Activated naive CD8-positive, alpha-beta T cell treated with anti-CD3 and anti-CD28 coated beads for 36 hours (primary cell): ENCODE data around the gene CDH23. TPM values are rescaled to one million over a fixed set of nuclear protein-coding genes. Genes with fewer than 3 reads are reported as not detected.

Experiments
- DNase-seq: peaks from one replicate; pipeline ENCODE4 v3.0.0; 2021
- H3K27ac Mint-ChIP-seq: one replicate; pipeline ENCODE4 v1.8.0; 2022; ENCODE audit warnings: mild to moderate bottlenecking, moderate library complexity, mixed read lengths
- H3K27me3 Mint-ChIP-seq: one replicate; pipeline ENCODE4 v1.8.0; 2022; ENCODE audit warnings: mild to moderate bottlenecking, mixed read lengths
- H3K36me3 Mint-ChIP-seq: one replicate; pipeline ENCODE4 v1.8.0; 2021; ENCODE audit warnings: mild to moderate bottlenecking, mixed read lengths
- H3K4me1 Mint-ChIP-seq: one replicate; pipeline ENCODE4 v1.8.0; 2021; ENCODE audit warnings: mixed read lengths
- H3K4me3 Mint-ChIP-seq: one replicate; pipeline ENCODE4 v1.8.0; 2022; ENCODE audit warnings: mild to moderate bottlenecking, moderate library complexity, mixed read lengths
- H3K9me3 Mint-ChIP-seq: one replicate; pipeline ENCODE4 v1.8.0; 2022; ENCODE audit warnings: mixed read lengths
- total RNA-seq, 2 experiments: library from RNA; stranded (reverse); gene quantifications; one replicate each; pipeline ENCODE4 v1.2.3, GENCODE V29; 2021

The CDH23 gene
- total RNA-seq, 2 experiments from 2014 or later: 1.4 TPM

- H3K4me1 Mint-ChIP-seq: peaks cover 16% of the 10 kb centered on the region
- no peak for DNase-seq
- H3K9me3 Mint-ChIP-seq: peaks cover 1% of the 10 kb centered on the region
- H3K36me3 Mint-ChIP-seq: no peaks in the 10 kb centered on the region
- no peak overlapping the region for H3K4me3 Mint-ChIP-seq
- no peak overlapping the region for H3K27ac Mint-ChIP-seq
- H3K27me3 Mint-ChIP-seq: no peaks in the 10 kb centered on the region
These were observed 136.2 kb downstream of the CDH23 start for GRCh38 chr10:71532878-71533277.

GRCh38 chr10:71533936-71534335 is 137.2 kb downstream of the CDH23 start:
- no peaks in the 10 kb centered on the region for H3K27me3 Mint-ChIP-seq
- no peak overlapping the region for H3K4me3 Mint-ChIP-seq
- DNase-seq: no peak
- H3K36me3 Mint-ChIP-seq: no peaks in the 10 kb centered on the region
- no peak overlapping the region for H3K27ac Mint-ChIP-seq
- peaks cover 16% of the 10 kb centered on the region for H3K4me1 Mint-ChIP-seq
- peaks cover 1% of the 10 kb centered on the region for H3K9me3 Mint-ChIP-seq

- Mint-ChIP-seq H3K36me3 (no peaks in the 10 kb centered on the region), H3K9me3 (peaks cover 1% of the 10 kb centered on the region), H3K27me3 (no peaks in the 10 kb centered on the region), H3K27ac (no peak overlapping the region), H3K4me3 (no peak overlapping the region), H3K4me1 (peaks cover 16% of the 10 kb centered on the region)
- DNase-seq: no peak
These were observed 138.0 kb downstream of the CDH23 start for GRCh38 chr10:71534568-71535194.

DNA sequence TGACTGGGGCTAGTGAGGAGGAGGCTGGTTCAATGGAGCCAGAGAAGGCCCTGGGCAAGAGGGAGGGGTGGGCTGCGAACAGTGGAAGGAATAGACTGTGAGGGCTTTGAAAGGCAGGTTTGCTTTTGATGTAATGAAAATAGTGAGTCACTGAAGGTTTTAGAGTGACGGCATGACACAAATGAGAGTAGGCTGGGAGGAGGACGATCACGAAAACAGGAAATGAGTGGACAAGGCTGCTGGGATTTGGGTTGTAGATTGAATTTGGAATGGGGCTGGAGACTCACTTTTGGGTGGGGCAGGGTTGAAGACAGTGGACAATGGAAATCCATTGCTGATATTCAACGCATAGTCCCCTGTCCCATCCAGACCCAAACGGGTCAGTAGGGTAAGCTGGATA is 139.6 kb downstream of the CDH23 start:
- no peak overlapping the region for H3K4me3 Mint-ChIP-seq
- no peak for DNase-seq
- H3K36me3 Mint-ChIP-seq: no peaks in the 10 kb centered on the region
- peaks cover 1% of the 10 kb centered on the region for H3K9me3 Mint-ChIP-seq
- peak overlapping the region; percentile 10 for H3K27ac Mint-ChIP-seq
- no peaks in the 10 kb centered on the region for H3K27me3 Mint-ChIP-seq
- peaks cover 14% of the 10 kb centered on the region for H3K4me1 Mint-ChIP-seq

DNA sequence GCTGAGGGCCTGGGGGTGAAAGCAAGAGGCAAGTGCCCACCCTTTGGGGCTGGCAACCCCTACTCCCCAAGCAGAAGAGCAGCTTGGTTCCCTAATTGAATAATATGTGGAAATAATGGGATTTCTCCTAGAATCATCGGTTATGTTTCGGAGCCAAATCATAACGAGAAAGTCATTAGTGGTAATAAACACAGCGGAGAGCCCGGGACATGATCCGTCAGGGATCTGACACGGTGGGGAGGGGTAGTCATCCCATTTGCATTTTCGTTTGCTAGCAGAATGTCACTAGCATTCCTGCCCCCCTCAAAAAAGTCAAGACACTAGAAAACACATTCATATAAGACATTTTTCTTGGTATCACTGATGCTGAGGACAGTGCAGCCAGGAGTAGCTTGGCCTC is 140.4 kb downstream of the CDH23 start:
- Mint-ChIP-seq H3K36me3 (no peaks in the 10 kb centered on the region), H3K27ac (no peak overlapping the region), H3K4me3 (no peak overlapping the region), H3K4me1 (peaks cover 6% of the 10 kb centered on the region), H3K9me3 (peaks cover 1% of the 10 kb centered on the region), H3K27me3 (no peaks in the 10 kb centered on the region)
- no peak for DNase-seq

DNA sequence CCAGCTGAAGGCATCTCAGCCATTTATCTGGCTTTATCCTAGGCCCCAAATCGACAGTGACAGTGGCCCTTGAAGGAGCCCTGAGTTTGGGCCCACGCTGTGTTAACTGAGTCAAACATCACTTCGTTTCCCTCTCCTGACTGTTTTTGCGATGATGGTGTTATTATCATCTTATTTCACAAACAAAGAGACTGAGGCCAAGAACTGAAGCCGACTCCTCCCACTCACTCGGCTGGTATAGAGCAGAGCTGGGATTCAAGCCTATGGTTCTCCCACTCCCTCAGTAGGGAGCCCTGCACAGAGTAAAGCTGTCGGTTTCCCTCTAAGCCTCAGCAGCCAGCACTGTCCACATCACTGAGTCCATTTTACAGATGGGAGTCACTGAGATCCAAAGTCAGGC is 141.0 kb downstream of the CDH23 start:
- Mint-ChIP-seq H3K27ac (no peak overlapping the region), H3K9me3 (peaks cover 1% of the 10 kb centered on the region), H3K4me1 (peaks cover 5% of the 10 kb centered on the region), H3K27me3 (no peaks in the 10 kb centered on the region), H3K4me3 (no peak overlapping the region), H3K36me3 (no peaks in the 10 kb centered on the region)
- no peak for DNase-seq

DNA sequence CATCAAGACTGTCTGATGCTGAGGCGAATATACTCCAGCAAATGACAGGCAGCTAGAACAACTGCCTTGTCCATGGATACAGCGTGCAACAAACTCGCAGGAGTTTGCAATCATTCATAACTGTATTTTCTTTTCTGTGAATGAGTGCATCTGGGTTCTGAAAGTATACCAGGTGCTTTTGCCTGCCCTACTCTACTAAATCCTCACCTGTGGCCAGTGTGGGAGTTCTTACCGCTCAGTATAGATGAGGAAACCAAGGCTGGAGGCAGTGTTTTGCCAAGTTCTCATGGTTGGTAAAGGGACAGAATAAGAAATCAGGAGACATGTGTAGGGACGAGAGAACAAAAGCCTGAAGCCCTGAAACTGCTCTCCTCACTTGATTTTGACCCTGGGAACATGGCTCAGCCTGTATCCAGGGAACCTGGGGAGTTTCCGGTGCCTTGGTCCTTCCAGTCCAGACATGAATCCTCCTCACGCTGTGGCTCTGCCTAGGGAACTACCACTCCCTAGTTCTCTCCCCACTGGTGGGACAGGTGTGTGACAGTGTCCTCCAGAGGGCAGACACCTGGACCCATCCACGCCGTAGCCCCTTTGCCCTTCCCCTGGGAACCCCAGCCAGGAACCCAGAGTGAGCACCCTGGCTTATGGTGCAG is 142.0 kb downstream of the CDH23 start:
- Mint-ChIP-seq H3K4me1 (peaks cover 5% of the 10 kb centered on the region), H3K36me3 (no peaks in the 10 kb centered on the region), H3K27me3 (no peaks in the 10 kb centered on the region), H3K4me3 (no peak overlapping the region), H3K9me3 (no peaks in the 10 kb centered on the region), H3K27ac (no peak overlapping the region)
- no peak for DNase-seq

GRCh38 chr10:71539442-71540118 is 142.9 kb downstream of the CDH23 start:
- no peak for DNase-seq
- H3K27ac Mint-ChIP-seq: no peak overlapping the region

DNA sequence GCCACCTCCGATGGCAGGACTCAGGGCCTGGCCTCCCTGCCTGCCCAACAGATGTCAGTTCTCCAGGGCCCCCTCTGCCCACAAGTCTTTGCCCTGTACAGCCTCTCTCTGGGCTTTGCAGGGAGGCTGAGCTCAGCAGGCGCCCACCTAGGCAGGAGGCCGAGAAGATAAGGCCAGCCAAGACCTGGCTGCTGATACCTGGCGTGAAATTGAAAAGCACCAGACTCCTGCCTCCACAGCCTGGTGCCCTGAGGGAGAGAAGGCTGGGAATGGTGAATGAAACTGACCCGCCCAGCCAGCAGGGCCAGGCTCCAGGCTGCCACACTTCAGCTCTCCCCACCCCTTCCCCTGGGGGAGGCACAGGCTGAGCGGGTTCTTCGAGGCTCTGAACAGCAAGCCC is 145.8 kb downstream of the CDH23 start:
- H3K4me1 Mint-ChIP-seq: no peaks in the 10 kb centered on the region
- DNase-seq: no peak
- H3K9me3 Mint-ChIP-seq: no peaks in the 10 kb centered on the region
- no peak overlapping the region for H3K4me3 Mint-ChIP-seq
- H3K27ac Mint-ChIP-seq: no peak overlapping the region
- H3K27me3 Mint-ChIP-seq: no peaks in the 10 kb centered on the region
- no peaks in the 10 kb centered on the region for H3K36me3 Mint-ChIP-seq

More at GRCh38 chr10:71539442-71540118, 142.9 kb downstream of the CDH23 start:
- Mint-ChIP-seq H3K36me3 (no peaks in the 10 kb centered on the region), H3K9me3 (no peaks in the 10 kb centered on the region), H3K4me3 (no peak overlapping the region), H3K4me1 (peaks cover 5% of the 10 kb centered on the region), H3K27me3 (no peaks in the 10 kb centered on the region)

GRCh38 chr10:71543608-71544170 is 147.0 kb downstream of the CDH23 start:
- no peaks in the 10 kb centered on the region for H3K9me3 Mint-ChIP-seq
- H3K27me3 Mint-ChIP-seq: no peaks in the 10 kb centered on the region
- H3K36me3 Mint-ChIP-seq: no peaks in the 10 kb centered on the region
- no peak for DNase-seq
- no peak overlapping the region for H3K27ac Mint-ChIP-seq
- H3K4me3 Mint-ChIP-seq: no peak overlapping the region
- H3K4me1 Mint-ChIP-seq: no peaks in the 10 kb centered on the region

DNA sequence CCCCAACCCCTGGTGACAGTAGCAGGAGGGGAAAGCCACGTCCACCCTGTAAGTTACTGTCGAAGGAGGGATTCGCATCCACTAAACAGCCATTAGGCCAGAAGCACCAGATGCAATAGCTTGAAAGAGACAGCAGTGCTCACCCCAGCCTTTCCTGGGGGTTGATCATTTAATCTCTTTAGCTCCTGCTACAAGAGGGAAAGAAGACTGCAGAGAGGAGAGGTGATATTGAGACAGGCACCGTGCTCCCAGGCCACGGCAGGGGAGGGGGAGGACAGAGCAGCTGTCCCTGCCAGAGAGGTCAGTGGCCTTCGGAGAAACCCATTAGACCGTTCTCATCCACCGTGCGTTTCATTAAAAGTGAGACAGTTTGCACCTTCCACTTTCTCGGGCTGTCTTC is 148.3 kb downstream of the CDH23 start:
- H3K27me3 Mint-ChIP-seq: no peaks in the 10 kb centered on the region
- no peaks in the 10 kb centered on the region for H3K36me3 Mint-ChIP-seq
- no peak for DNase-seq
- H3K27ac Mint-ChIP-seq: no peak overlapping the region
- H3K4me1 Mint-ChIP-seq: no peaks in the 10 kb centered on the region
- H3K9me3 Mint-ChIP-seq: no peaks in the 10 kb centered on the region
- no peak overlapping the region for H3K4me3 Mint-ChIP-seq

DNA sequence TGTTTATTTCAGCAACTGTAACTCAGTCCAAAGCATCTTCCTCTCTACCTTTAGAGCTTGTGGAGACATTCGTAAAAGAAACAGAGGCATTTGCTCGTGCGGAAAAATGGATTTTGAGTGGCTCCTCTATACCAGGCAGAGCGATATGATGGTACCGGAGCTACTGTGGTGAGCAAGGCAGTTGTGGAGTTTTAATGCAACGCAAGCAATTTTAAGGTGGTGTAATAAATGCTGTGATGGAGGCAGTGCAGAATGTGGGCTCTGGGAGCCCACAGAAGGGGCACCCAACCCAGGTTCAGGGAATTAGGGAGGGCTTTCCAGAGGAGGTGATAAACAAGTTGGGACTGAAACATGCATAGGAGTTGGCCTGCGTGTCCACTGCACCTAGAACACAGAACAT is 149.5 kb downstream of the CDH23 start:
- H3K9me3 Mint-ChIP-seq: no peaks in the 10 kb centered on the region
- no peaks in the 10 kb centered on the region for H3K27me3 Mint-ChIP-seq
- no peak overlapping the region for H3K27ac Mint-ChIP-seq
- no peak overlapping the region for H3K4me3 Mint-ChIP-seq
- DNase-seq: no peak
- H3K4me1 Mint-ChIP-seq: no peaks in the 10 kb centered on the region
- no peaks in the 10 kb centered on the region for H3K36me3 Mint-ChIP-seq

- Mint-ChIP-seq H3K4me3 (no peak overlapping the region), H3K36me3 (no peaks in the 10 kb centered on the region), H3K27ac (no peak overlapping the region), H3K9me3 (no peaks in the 10 kb centered on the region), H3K27me3 (no peaks in the 10 kb centered on the region), H3K4me1 (no peaks in the 10 kb centered on the region)
- DNase-seq: no peak
These were observed 150.6 kb downstream of the CDH23 start for GRCh38 chr10:71547312-71547711.

DNA sequence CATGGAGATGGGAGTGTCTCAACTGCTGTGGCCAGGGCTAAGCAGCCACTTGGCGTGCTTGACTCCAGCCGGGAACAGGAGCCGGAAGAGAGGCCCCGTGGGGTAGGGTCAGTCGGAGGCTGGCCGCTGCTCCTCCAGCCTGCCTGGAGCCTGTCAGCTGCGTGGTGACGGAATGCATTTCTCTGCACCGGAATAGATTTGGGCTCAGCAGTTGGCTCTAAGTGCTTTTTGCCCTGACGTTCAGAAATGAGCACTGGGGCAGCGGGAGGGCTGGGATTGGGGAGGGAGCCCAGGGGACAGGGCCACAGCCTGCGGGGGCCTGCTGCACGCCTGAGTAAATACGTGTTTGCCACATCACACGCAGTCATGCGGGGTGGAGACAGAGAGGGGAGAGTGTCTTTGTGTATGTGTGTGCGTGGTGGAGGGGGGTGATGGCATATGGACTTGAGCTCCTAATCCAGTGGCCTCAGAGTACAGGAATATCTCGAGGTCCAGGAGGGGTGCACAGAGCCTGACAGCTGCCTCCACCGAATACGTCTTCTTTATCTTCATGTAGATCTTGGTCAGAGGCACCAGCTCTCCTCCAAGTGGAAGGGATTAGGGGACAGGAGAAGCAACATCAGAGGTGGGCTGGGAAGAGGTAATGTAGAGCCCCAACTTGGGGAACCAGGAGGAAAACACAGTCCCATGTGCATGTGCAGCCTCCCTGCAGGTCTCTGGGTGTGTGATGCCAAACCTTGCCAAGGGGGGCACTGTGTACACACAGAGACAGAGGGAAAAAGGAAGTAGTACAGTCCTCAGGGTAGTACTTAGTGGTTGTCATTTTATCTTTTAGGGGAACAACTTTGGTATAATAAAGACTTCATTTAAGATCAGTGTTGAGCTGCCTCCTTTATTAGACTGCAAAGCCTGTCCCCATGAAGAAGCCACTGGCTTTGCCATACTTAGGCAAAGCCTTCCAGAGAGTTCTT is 151.4 kb downstream of the CDH23 start:
- Mint-ChIP-seq H3K27me3 (no peaks in the 10 kb centered on the region), H3K36me3 (no peaks in the 10 kb centered on the region)
- peak; percentile 15 for DNase-seq

More for the DNA sequence above, 151.4 kb downstream of the CDH23 start:
- H3K9me3 Mint-ChIP-seq: no peaks in the 10 kb centered on the region
- no peak overlapping the region for H3K27ac Mint-ChIP-seq
- no peaks in the 10 kb centered on the region for H3K4me1 Mint-ChIP-seq
- no peak overlapping the region for H3K4me3 Mint-ChIP-seq
